ENCODE measurements around the gene ZNF236. TPM values are rescaled to one million over a fixed set of nuclear protein-coding genes. Genes with fewer than 3 reads are reported as not detected.

The ZNF236 gene
- polyA plus RNA-seq, 3 donors, result 1.7 to 6.5 (median 2.4) TPM

- Histone ChIP-seq H3K36me3 (replicated peaks in 1 of 2; ENCODE audit: control insufficient read depth in 1 of 2, insufficient read depth in 2 of 2, low read length in 2 of 2) (peaks cover 73 to 96% of the 10 kb centered on the region in 2 donors), H3K4me2 (replicated peaks; ENCODE audit: extremely low read depth, low read length, poor library complexity, severe bottlenecking) (no peak overlapping the region), H2AFZ (ENCODE audit: insufficient read depth, low read depth, low read length, poor library complexity, severe bottlenecking) (no peak overlapping the region), H3K79me2 (ENCODE audit: insufficient read depth, low read length) (no peaks in the 10 kb centered on the region), H4K20me1 (ENCODE audit: insufficient read depth, low read length) (no peaks in the 10 kb centered on the region), H3K9me3 (replicated peaks in 1 of 2; ENCODE audit: control insufficient read depth in 1 of 2, insufficient read depth in 1 of 2, low read length in 2 of 2) (no peaks in the 10 kb centered on the region), H3K4me1 (ENCODE audit: control insufficient read depth in 1 of 2, insufficient read depth in 2 of 2, low read length in 2 of 2) (no peaks in the 10 kb centered on the region), H3K27me3 (ENCODE audit: control insufficient read depth in 2 of 2, insufficient read depth in 2 of 2, low read length in 2 of 2) (no peaks in the 10 kb centered on the region), H3K27ac (ENCODE audit: low read depth in 1 of 2, low read length in 2 of 2) (no peak overlapping the region), H3K9ac (ENCODE audit: insufficient read depth, low read length, poor library complexity, severe bottlenecking) (no peak overlapping the region), H3K4me3 (replicated peaks in 1 of 3; ENCODE audit: low read depth in 2 of 3, low read length in 3 of 3) (no peak overlapping the region)
- Mint-ChIP-seq H3K36me3 (peaks cover 77 to 79% of the 10 kb centered on the region in 2 donors), H3K4me1 (peaks cover 1% of the 10 kb centered on the region), H3K9me3 (no peaks in the 10 kb centered on the region), H3K27me3 (ENCODE audit: low read depth in 3 of 3) (no peaks in the 10 kb centered on the region), H3K27ac (peak overlapping the region in 1 of 7 donors; percentile 13), H3K4me3 (no peak overlapping the region)
- DNase-seq, result no peak
- intact Hi-C loops (cut with micrococcal nuclease), result no loop called here
- 97% methylated on average over 6 of the region's 6 CpGs for WGBS (ENCODE audit: insufficient coverage)
- no peak for TF ChIP-seq CTCF (IDR thresholded peaks at IDR 0.05)
Measured at GRCh38 chr18:76927223-76927725, 104.9 kb downstream of the ZNF236 start.

- no peaks in the 10 kb centered on the region for H3K27me3 ChIP-seq (ENCODE audit: control insufficient read depth in 2 of 2, insufficient read depth in 2 of 2, low read length in 2 of 2)
- H3K4me3 Mint-ChIP-seq, result no peak overlapping the region
- H3K4me2 ChIP-seq (replicated peaks; ENCODE audit: extremely low read depth, low read length, poor library complexity, severe bottlenecking), result no peak overlapping the region
- H3K27ac ChIP-seq (ENCODE audit: low read depth in 1 of 2, low read length in 2 of 2), result no peak overlapping the region
- intact Hi-C loops (cut with micrococcal nuclease), result no loop called here
- H3K79me2 ChIP-seq (ENCODE audit: insufficient read depth, low read length), result no peaks in the 10 kb centered on the region
- H4K20me1 ChIP-seq (ENCODE audit: insufficient read depth, low read length), result no peaks in the 10 kb centered on the region
- TF ChIP-seq CTCF (IDR thresholded peaks at IDR 0.05), result no peak
- no peaks in the 10 kb centered on the region for H3K9me3 Mint-ChIP-seq
- no peak overlapping the region for H3K4me3 ChIP-seq (replicated peaks in 1 of 3; ENCODE audit: low read depth in 2 of 3, low read length in 3 of 3)
- no peaks in the 10 kb centered on the region for H3K27me3 Mint-ChIP-seq (ENCODE audit: low read depth in 3 of 3)
- no peaks in the 10 kb centered on the region for H3K4me1 Mint-ChIP-seq
- no peak for DNase-seq
- H3K9me3 ChIP-seq (replicated peaks in 1 of 2; ENCODE audit: control insufficient read depth in 1 of 2, insufficient read depth in 1 of 2, low read length in 2 of 2), result no peaks in the 10 kb centered on the region
- H3K4me1 ChIP-seq (ENCODE audit: control insufficient read depth in 1 of 2, insufficient read depth in 2 of 2, low read length in 2 of 2), result no peaks in the 10 kb centered on the region
- no peak overlapping the region for H3K27ac Mint-ChIP-seq
- H2AFZ ChIP-seq (ENCODE audit: insufficient read depth, low read depth, low read length, poor library complexity, severe bottlenecking), result no peak overlapping the region
- H3K9ac ChIP-seq (ENCODE audit: insufficient read depth, low read length, poor library complexity, severe bottlenecking), result no peak overlapping the region
- peaks cover 74 to 99% of the 10 kb centered on the region in 2 donors for H3K36me3 ChIP-seq (replicated peaks in 1 of 2; ENCODE audit: control insufficient read depth in 1 of 2, insufficient read depth in 2 of 2, low read length in 2 of 2)
- peaks cover 77 to 81% of the 10 kb centered on the region in 2 donors for H3K36me3 Mint-ChIP-seq
- 100% methylated on average over 2 of the region's 9 CpGs for WGBS (ENCODE audit: insufficient coverage)
Measured at GRCh38 chr18:76928179-76928868, 106.0 kb downstream of the ZNF236 start.
